ENCODE results near the gene CECR2. TPM values are rescaled to one million over a fixed set of nuclear protein-coding genes. Genes with fewer than 3 reads are reported as not detected.
A peak's percentile ranks its signal among the peaks of the same experiment; 100 is the strongest.

CECR2 gene
- total and polyA plus RNA-seq, 9 donors: 0.87 to 6.7 (median 1.4) TPM

DNA sequence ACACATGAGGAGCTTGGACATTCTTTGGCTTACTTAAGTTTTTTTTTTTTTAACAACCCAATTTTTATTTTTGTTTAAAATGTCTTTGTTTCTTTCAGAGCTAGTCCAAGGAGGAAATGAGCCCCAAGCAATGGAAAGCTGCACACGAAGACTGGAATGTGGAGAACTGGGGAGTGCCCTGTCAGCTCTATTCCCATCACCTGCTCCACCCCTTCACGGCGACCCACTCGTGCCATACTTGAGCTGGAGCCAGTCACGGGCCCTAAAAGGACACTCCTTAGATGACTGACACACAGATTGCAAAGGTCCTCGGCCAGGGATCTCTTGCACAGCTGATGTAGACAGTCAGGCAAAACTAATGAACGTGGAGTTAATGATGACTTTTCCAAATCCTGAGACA lies 183.5 kb downstream of the CECR2 start:
- Histone ChIP-seq H3K9me3 (no peaks in the 10 kb centered on the region), H3K27me3 (no peaks in the 10 kb centered on the region), H3K4me3 (no peak overlapping the region), H3K36me3 (no peaks in the 10 kb centered on the region), H3K27ac (no peak overlapping the region), H3K4me1 (ENCODE audit: insufficient read depth) (no peaks in the 10 kb centered on the region)
- 64 to 76% (median 64%) methylated on average over 7 of the region's 7 CpGs for WGBS, 3 donors
- no peak for DNase-seq
- intact Hi-C loops (cut with DNase I): loop anchor here in 1 of 4 donors (10.0 kb wide), 1 partner anchor 222 kb away; the partner anchor contains the start of gene BID
- no peak for TF ChIP-seq POLR2A (IDR thresholded peaks at IDR 0.05)
- TF ChIP-seq CTCF (IDR thresholded peaks at IDR 0.05): no peak

DNA sequence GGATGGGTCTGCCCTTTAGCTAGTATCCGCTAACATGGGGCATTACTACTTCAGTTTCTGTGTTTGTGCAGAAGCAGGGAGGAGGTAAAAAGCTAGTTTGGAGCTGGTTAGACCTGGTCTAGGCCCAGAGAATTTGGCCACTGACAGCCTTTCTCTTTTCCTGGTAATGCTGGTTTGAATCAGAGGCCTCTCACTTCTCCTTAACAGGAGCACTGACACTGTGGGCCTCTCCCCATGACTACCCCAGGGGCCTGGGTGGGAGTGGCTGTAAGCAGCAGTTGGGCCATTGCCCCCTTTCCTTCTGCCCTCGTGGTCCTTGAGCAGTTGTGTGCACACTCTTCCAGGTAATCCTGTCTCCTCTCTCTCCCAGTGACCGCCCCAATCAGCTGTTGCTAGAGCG lies 185.6 kb downstream of the CECR2 start:
- H3K9me3 ChIP-seq: no peaks in the 10 kb centered on the region
- no peaks in the 10 kb centered on the region for H3K36me3 ChIP-seq
- no peak for DNase-seq
- H3K4me1 ChIP-seq (ENCODE audit: insufficient read depth): no peaks in the 10 kb centered on the region
- H3K27me3 ChIP-seq: no peaks in the 10 kb centered on the region
- 83% methylated on average over 4 of the region's 4 CpGs for WGBS, 3 donors
- intact Hi-C loops (cut with DNase I): loop anchor here in 1 of 4 donors (10.0 kb wide), 1 partner anchor 220 kb away; the partner anchor contains the start of gene BID
- TF ChIP-seq POLR2A (IDR thresholded peaks at IDR 0.05) (no peak), EP300 (IDR thresholded peaks at IDR 0.05) (no peak), CTCF (IDR thresholded peaks at IDR 0.05) (no peak)
- H3K27ac ChIP-seq: no peak overlapping the region
- no peak overlapping the region for H3K4me3 ChIP-seq

DNA sequence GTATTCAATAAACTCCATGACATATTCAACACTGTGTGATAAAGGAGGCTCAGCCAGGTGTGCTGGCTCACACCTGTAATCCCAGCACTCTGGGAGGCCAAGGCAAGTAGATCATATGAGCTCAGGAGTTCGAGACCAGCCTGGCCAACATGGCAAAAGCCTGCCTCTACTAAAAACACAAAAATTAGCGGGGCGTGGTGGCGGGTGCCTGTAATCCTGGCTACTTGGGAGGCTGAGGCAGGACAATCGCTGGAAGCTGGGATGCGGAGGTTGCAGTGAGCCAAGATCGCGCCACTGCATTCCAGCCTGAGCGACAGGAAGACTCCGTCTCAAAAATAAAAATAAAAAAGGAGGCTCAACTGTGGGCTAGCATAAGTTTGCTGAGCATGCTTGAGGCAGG lies 189.9 kb downstream of the CECR2 start:
- intact Hi-C loops (cut with DNase I): loop anchor here in 1 of 4 donors (10.0 kb wide), 1 partner anchor 216 kb away; the partner anchor contains the start of gene BID
- TF ChIP-seq EP300 (IDR thresholded peaks at IDR 0.05) (no peak), POLR2A (IDR thresholded peaks at IDR 0.05) (no peak), CTCF (IDR thresholded peaks at IDR 0.05) (no peak)
- peaks cover 11% of the 10 kb centered on the region for H3K4me1 ChIP-seq (ENCODE audit: insufficient read depth)
- no peak overlapping the region for H3K27ac ChIP-seq
- H3K9me3 ChIP-seq: no peaks in the 10 kb centered on the region
- 82 to 90% (median 88%) methylated on average over 10 of the region's 10 CpGs for WGBS, 3 donors
- DNase-seq: no peak
- no peaks in the 10 kb centered on the region for H3K36me3 ChIP-seq
- no peaks in the 10 kb centered on the region for H3K27me3 ChIP-seq
- no peak overlapping the region for H3K4me3 ChIP-seq

- H3K4me3 ChIP-seq: no peak within 1 kb of the TSS
- no peak for TF ChIP-seq POLR2A (IDR thresholded peaks at IDR 0.05)
- TF ChIP-seq CTCF (IDR thresholded peaks at IDR 0.05): no peak
- peak; percentile 75 for TF ChIP-seq EP300 (IDR thresholded peaks at IDR 0.05)
- peak in 3 of 5 donors; percentile 52 to 66 (median 56) for DNase-seq
- intact Hi-C loops (cut with DNase I): loop anchor here in 1 of 4 donors (5.0 kb wide), 1 partner anchor 459 kb away; the partner anchor contains the start of gene MICAL3
- WGBS, 3 donors: 14 to 21% (median 16%) methylated on average over 17 of the region's 17 CpGs
- no peaks in the 10 kb centered on the region for H3K27me3 ChIP-seq
- peak within 1 kb of the TSS in 1 of 2 donors; percentile 60 for H3K27ac ChIP-seq
- peaks cover 11% of the 10 kb centered on the region for H3K4me1 ChIP-seq (ENCODE audit: insufficient read depth)
- H3K36me3 ChIP-seq: no peaks in the 10 kb centered on the region
- no peaks in the 10 kb centered on the region for H3K9me3 ChIP-seq
Observed at GRCh38 chr22:17562906-17563870, 193.9 kb downstream of the CECR2 start, which contains the start of gene SLC25A18. Gene SLC25A18 (plus strand): TSS chr22:17563498. CDS start chr22:17579945, 16,447 bp downstream.
